ENCODE results near the gene WARS2. TPM values are rescaled to one million over a fixed set of nuclear protein-coding genes. Genes with fewer than 3 reads are reported as not detected.

WARS2 gene
- total RNA-seq, 2 donors from 2014 or later = 9.9 to 11.8 TPM

DNA sequence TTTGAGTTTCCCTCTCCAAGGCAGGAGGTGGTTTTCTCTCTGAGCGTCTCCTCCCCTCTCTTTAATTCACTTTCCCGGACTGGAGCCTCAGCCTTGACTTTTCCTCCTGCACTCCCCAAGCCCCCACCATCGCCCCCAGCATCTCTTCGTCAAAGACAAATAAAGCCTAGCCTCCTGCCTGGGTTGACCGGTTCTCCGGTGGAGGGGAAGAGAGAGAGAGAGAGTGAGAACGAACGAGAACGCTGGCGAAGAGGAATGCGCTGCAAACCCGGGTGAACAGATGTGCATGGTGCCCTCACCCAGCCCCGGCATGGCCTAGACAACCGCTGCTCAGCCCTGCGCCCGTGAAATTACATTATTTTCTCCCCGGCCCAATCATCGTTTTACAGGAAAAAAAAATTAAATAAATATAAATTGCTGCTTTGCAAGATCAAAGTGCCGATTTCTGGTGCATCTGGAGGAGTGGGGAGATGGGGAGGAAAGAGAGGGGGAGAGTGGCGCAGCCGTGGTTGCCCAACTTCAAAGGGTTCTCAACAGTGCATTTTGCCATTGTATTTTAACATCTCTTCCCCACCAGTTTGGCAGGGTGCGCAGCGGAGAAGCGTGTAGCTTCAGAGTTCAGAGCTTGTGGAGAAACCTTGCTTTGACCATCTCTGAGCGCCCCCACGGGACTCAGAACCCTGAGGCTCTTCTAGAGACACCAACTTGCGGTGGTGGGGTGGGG lies 140.9 kb downstream of the WARS2 start:
- no peak overlapping the region for H3K4me3 ChIP-seq (ENCODE audit: low read length)
- 54 to 63% methylated on average over 4 to 25 of the region's 27 CpGs for WGBS, 2 experiments (ENCODE audit: insufficient coverage in 1 of 2, insufficient read length in 1 of 2)

DNA sequence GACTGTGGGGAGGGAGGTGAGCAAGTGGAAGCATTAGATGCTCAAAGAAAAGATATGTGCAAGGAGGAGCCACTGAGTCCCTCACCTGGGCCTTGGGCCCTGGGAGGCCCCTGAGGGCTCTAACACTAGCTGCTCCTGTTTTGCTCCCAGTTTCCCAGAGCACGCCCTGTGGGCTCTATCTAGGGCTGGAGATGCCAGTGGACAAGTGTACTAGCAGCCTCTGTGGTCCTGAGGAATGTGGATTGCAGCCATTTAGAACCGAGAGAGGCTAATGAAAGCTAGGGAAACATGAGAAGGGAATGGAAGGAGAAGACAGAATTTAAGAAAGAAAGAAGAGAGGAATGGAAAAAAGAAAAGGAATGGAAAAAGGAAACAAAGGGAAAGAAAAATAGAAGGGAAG lies 142.3 kb downstream of the WARS2 start:
- 77 to 86% methylated on average over 2 of the region's 2 CpGs for WGBS, 2 experiments (ENCODE audit: insufficient coverage in 1 of 2, insufficient read length in 1 of 2)
- H3K4me1 Mint-ChIP-seq = peaks cover 16% of the 10 kb centered on the region
- Histone ChIP-seq H3K4me3 (ENCODE audit: low read length) (no peak overlapping the region), H3K27ac (ENCODE audit: low read depth, low read length) (no peak overlapping the region), H3K4me1 (ENCODE audit: control insufficient read depth, insufficient read depth, low read length) (no peaks in the 10 kb centered on the region), H3K9ac (ENCODE audit: extremely low read depth, low read length, poor library complexity, severe bottlenecking) (no peak overlapping the region), H3K27me3 (ENCODE audit: control insufficient read depth, insufficient read depth, low read length, poor library complexity, severe bottlenecking) (peaks cover 97% of the 10 kb centered on the region), H3K36me3 (ENCODE audit: control insufficient read depth, insufficient read depth, low read length) (no peaks in the 10 kb centered on the region), H3K9me3 (ENCODE audit: control insufficient read depth, low read length) (no peaks in the 10 kb centered on the region)
- no peaks in the 10 kb centered on the region for H3K36me3 Mint-ChIP-seq (ENCODE audit: low read depth)
- no peak for DNase-seq
- no peak overlapping the region for H3K27ac Mint-ChIP-seq
- TF ChIP-seq, protein P1, sequence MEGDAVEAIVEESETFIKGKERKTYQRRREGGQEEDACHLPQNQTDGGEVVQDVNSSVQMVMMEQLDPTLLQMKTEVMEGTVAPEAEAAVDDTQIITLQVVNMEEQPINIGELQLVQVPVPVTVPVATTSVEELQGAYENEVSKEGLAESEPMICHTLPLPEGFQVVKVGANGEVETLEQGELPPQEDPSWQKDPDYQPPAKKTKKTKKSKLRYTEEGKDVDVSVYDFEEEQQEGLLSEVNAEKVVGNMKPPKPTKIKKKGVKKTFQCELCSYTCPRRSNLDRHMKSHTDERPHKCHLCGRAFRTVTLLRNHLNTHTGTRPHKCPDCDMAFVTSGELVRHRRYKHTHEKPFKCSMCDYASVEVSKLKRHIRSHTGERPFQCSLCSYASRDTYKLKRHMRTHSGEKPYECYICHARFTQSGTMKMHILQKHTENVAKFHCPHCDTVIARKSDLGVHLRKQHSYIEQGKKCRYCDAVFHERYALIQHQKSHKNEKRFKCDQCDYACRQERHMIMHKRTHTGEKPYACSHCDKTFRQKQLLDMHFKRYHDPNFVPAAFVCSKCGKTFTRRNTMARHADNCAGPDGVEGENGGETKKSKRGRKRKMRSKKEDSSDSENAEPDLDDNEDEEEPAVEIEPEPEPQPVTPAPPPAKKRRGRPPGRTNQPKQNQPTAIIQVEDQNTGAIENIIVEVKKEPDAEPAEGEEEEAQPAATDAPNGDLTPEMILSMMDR (conservative IDR thresholded peaks at IDR 0.05) = no peak
- peaks cover 100% of the 10 kb centered on the region for H3K27me3 Mint-ChIP-seq (ENCODE audit: insufficient read depth)
- no peak overlapping the region for H3K4me3 Mint-ChIP-seq
- no peaks in the 10 kb centered on the region for H3K9me3 Mint-ChIP-seq

More for the DNA sequence above, 140.9 kb downstream of the WARS2 start:
- Histone ChIP-seq H3K9ac (ENCODE audit: extremely low read depth, low read length, poor library complexity, severe bottlenecking) (no peak overlapping the region), H3K27ac (ENCODE audit: low read depth, low read length) (no peak overlapping the region), H3K27me3 (ENCODE audit: control insufficient read depth, insufficient read depth, low read length, poor library complexity, severe bottlenecking) (peaks cover 97% of the 10 kb centered on the region), H3K36me3 (ENCODE audit: control insufficient read depth, insufficient read depth, low read length) (no peaks in the 10 kb centered on the region), H3K4me1 (ENCODE audit: control insufficient read depth, insufficient read depth, low read length) (no peaks in the 10 kb centered on the region), H3K9me3 (ENCODE audit: control insufficient read depth, low read length) (no peaks in the 10 kb centered on the region)
- peaks cover 100% of the 10 kb centered on the region for H3K27me3 Mint-ChIP-seq (ENCODE audit: insufficient read depth)
- peak; percentile 44 for DNase-seq
- H3K9me3 Mint-ChIP-seq = no peaks in the 10 kb centered on the region
- TF ChIP-seq, protein P1 (conservative IDR thresholded peaks at IDR 0.05) = no peak
- peak overlapping the region; percentile 50 for H3K4me3 Mint-ChIP-seq
- H3K4me1 Mint-ChIP-seq = peaks cover 16% of the 10 kb centered on the region
- no peaks in the 10 kb centered on the region for H3K36me3 Mint-ChIP-seq (ENCODE audit: low read depth)
- H3K27ac Mint-ChIP-seq = no peak overlapping the region

DNA sequence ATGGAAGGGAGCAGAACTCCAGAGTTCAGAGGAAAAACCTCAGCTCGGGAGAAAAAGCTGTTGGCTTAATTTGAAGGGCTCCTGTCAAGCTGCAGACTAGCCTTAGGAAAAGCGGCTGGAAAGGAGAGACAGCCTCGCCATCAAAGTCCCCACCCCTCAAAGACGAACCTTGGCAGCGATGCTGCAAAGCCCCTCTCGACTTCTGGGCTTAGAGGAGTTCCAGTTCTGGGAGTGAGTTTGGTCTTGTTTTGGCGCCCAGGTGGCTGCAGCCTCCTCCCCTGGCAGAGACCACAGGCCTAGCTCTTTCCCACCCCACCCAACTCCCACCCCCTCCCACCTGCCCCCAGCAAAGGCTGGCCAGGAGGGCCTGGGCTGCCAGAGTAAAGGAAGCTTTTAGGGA lies 143.2 kb downstream of the WARS2 start:
- peaks cover 18% of the 10 kb centered on the region for H3K4me1 Mint-ChIP-seq
- 74 to 100% methylated on average over 1 to 6 of the region's 7 CpGs for WGBS, 2 experiments (ENCODE audit: insufficient coverage in 1 of 2, insufficient read length in 1 of 2)

More for the DNA sequence above, 143.2 kb downstream of the WARS2 start:
- Mint-ChIP-seq H3K36me3 (ENCODE audit: low read depth) (no peaks in the 10 kb centered on the region), H3K27me3 (ENCODE audit: insufficient read depth) (peaks cover 100% of the 10 kb centered on the region), H3K27ac (no peak overlapping the region), H3K9me3 (no peaks in the 10 kb centered on the region), H3K4me3 (no peak overlapping the region)
- no peak for DNase-seq
- Histone ChIP-seq H3K27ac (ENCODE audit: low read depth, low read length) (no peak overlapping the region), H3K4me1 (ENCODE audit: control insufficient read depth, insufficient read depth, low read length) (no peaks in the 10 kb centered on the region), H3K9me3 (ENCODE audit: control insufficient read depth, low read length) (peaks cover 2% of the 10 kb centered on the region), H3K36me3 (ENCODE audit: control insufficient read depth, insufficient read depth, low read length) (no peaks in the 10 kb centered on the region), H3K27me3 (ENCODE audit: control insufficient read depth, insufficient read depth, low read length, poor library complexity, severe bottlenecking) (peaks cover 97% of the 10 kb centered on the region), H3K9ac (ENCODE audit: extremely low read depth, low read length, poor library complexity, severe bottlenecking) (no peak overlapping the region), H3K4me3 (ENCODE audit: low read length) (no peak overlapping the region)
- TF ChIP-seq, protein P1 (conservative IDR thresholded peaks at IDR 0.05) = no peak
